Heart right ventricle (tissue), 16 donors: ENCODE results near the gene CYP26A1. TPM values are rescaled to one million over a fixed set of nuclear protein-coding genes. Genes with fewer than 3 reads are reported as not detected.

Experiments used
- ATAC-seq, 8 donors: fragments of 200-7000 bp; cut with Tn5 transposase; one replicate each; pipeline ENCODE4 v1.9.1; 2020; ENCODE audit warnings: mild to moderate bottlenecking in 8 of 8, moderate library complexity in 8 of 8, moderate number of reproducible peaks in 1 of 8
- DNase-seq, 2 donors: peaks; one replicate each; pipeline ENCODE4 v3.0.0-alpha.2; 2020
- H3K27ac ChIP-seq, 10 donors: fragments of 200-600 bp; sonication (generic) in 2 of 10; one replicate each; pipeline versions ENCODE4 v1.5.0 to v1.8.0; 2020 to 2022; ENCODE audit warnings: mild to moderate bottlenecking in 3 of 10
- H3K27me3 ChIP-seq, 7 donors: fragments of 200-600 bp; one replicate each; pipeline ENCODE4 v1.8.0; 2021 to 2022; ENCODE audit warnings: mild to moderate bottlenecking in 2 of 7
- H3K36me3 ChIP-seq, 9 donors: fragments of 200-600 bp; sonication (generic) in 1 of 9; one replicate each; pipeline versions ENCODE4 v1.5.0 to v1.8.0; 2020 to 2022; ENCODE audit warnings: mild to moderate bottlenecking in 2 of 9
- H3K4me1 ChIP-seq, 9 donors: fragments of 200-600 bp; sonication (generic) in 1 of 9; one replicate each; pipeline versions ENCODE4 v1.5.0 to v1.8.0; 2020 to 2022; ENCODE audit warnings: mild to moderate bottlenecking in 4 of 9
- H3K4me3 ChIP-seq, 10 donors: fragments of 200-600 bp; sonication (generic) in 2 of 10; one replicate each; pipeline versions ENCODE4 v1.5.0 to v1.8.0; 2020 to 2022; ENCODE audit warnings: mild to moderate bottlenecking in 7 of 10, moderate library complexity in 2 of 10
- H3K9me3 ChIP-seq, 11 donors: fragments of 200-600 bp in 10 of 11; sonication (generic) in 2 of 11; one replicate each; pipeline versions ENCODE4 v1.5.0 to v1.8.0; 2013 to 2022; ENCODE audit warnings: mild to moderate bottlenecking in 2 of 11, control low read depth in 1 of 11, moderate library complexity in 1 of 11
- WGBS, 2 donors: extraction: QIAGEN DNeasy Blood & Tissue Kit; methylation state at CpG; one replicate each; pipeline ENCODE4 v1.1.7; 2013; ENCODE audit warnings: inconsistent platforms in 1 of 2; 5-methylcytosine and 5-hydroxymethylcytosine counted together
- intact Hi-C, 10 donors: fragments of 100-400 bp; cut with DNase I; formaldehyde crosslinking; loops; one replicate each; pipeline versions ENCODE4 v1.11.1 to v1.14.2; 2022
- polyA plus RNA-seq, 2 donors: library from polyadenylated mRNA; stranded (reverse); fragments of 200-250 nt; gene quantifications; one replicate each; pipeline ENCODE4 v1.2.3, GENCODE V29; 2013
- total RNA-seq, 10 donors: library from RNA; stranded (reverse); fragmentation: NEBNext Ultra II Directional in 3 of 10; extraction: Animal tissue kit (Norgen Biotek cat#: 25700) in 3 of 10; gene quantifications; one replicate each; pipeline versions ENCODE4 v1.2.1 to v1.2.4, GENCODE V29; 2021 to 2023
- TF ChIP-seq, protein P1 (sequence below), 9 donors: fragments of 200-600 bp; sonication (generic) in 2 of 9; IDR thresholded peaks; one replicate each; pipeline versions ENCODE4 v1.5.0 to v1.8.0; 2021 to 2022; ENCODE audit warnings: antibody characterized with exemption in 9 of 9, mild to moderate bottlenecking in 5 of 9, moderate library complexity in 1 of 9
- donor health status: Arrhythmogenic right ventricular cardiomyopathy.
- donor health status: ischemic (EF 13 %, LVEDD 7.1; RV severe dilation, severe dysfunction).
- donor health status: healthy with polysubstance abuse.
- donor health status: DM: no; HTN: yes; CAD: no.
- donor health status: DM: no; HTN: no; CAD: no.
- donor health status: ischemic (EF 25% LVEDD 6.9; RV normal size, moderate dysfunction).
- donor health status: ischemic (EF 25% LVEDD 5.7; RV mildly dilated, moderate dysfunction).
- donor health status: healthy.
- donor health status: DM: yes; HTN: yes; CAD: no.
- donor health status: Ischemic cardiomyopathy.
- donor health status: ischemic (EF 35%, LVEDD 5.7; RV mildly dilated, moderate dysfunction).
- donor health status: nonischemic (EF 11% LVEDD 7.7; RV severe dilation, severe dysfunction).
- donor health status: DM: yes; HTN: yes; CAD: no.
- donor health status: PGD.
- donor health status: ischemic (EF 29% LVEDD 5.4; RV normal size, mild dysfunction).
- donor health status: nonischemic (EF 23%, LVEDD 6.1; RV moderate dilation, normal function).

The CYP26A1 gene
- total and polyA plus RNA-seq, 12 donors, result not detected

DNA sequence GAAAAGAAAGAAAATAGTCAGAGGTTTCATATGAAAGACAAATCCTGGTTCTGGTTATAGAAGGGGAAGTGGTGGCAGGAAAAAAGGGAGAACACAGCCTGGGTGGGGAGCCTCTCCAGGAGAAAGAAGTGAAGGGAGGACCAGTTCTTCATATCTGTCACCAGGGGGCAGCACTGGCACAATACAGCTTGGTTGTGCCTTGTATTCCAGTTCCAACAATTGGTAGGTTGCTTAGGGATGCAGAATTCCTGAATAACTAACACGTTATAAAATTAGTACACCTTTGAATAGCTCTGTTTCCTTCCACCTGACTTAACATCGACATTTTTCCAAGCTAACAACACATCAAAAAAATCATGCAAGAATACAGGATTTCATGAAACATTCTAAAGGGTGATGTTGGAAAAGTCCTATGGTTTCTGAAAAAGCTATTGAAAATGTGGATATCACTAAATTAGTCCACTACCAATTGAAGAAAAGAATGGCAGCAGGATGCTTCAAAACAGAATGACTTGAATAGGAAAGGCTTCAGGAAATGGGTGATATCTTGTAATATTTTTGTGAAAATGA, 52.9 kb downstream of the CYP26A1 start:
- 88 to 94% methylated on average over 2 of the region's 2 CpGs for WGBS, 2 donors
- intact Hi-C loops, result no loop called here
- no peaks in the 10 kb centered on the region for H3K4me1 ChIP-seq

More for the DNA sequence above, 52.9 kb downstream of the CYP26A1 start:
- Histone ChIP-seq H3K4me3 (no peak overlapping the region), H3K36me3 (no peaks in the 10 kb centered on the region), H3K9me3 (peaks cover 0 to 28% (median 13%) of the 10 kb centered on the region in 11 donors), H3K27ac (no peak overlapping the region), H3K27me3 (no peaks in the 10 kb centered on the region)
- no peak for ATAC-seq
- TF ChIP-seq, protein P1, sequence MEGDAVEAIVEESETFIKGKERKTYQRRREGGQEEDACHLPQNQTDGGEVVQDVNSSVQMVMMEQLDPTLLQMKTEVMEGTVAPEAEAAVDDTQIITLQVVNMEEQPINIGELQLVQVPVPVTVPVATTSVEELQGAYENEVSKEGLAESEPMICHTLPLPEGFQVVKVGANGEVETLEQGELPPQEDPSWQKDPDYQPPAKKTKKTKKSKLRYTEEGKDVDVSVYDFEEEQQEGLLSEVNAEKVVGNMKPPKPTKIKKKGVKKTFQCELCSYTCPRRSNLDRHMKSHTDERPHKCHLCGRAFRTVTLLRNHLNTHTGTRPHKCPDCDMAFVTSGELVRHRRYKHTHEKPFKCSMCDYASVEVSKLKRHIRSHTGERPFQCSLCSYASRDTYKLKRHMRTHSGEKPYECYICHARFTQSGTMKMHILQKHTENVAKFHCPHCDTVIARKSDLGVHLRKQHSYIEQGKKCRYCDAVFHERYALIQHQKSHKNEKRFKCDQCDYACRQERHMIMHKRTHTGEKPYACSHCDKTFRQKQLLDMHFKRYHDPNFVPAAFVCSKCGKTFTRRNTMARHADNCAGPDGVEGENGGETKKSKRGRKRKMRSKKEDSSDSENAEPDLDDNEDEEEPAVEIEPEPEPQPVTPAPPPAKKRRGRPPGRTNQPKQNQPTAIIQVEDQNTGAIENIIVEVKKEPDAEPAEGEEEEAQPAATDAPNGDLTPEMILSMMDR (IDR thresholded peaks at IDR 0.05), result peak in 3 of 9 donors; percentile 14 to 28 (median 23)
- no peak for DNase-seq

Other genes with a start within 250 kb of the CYP26A1 start
- 10 to 100 TPM in 2 of 10 donors, 1 to 10 TPM in 8; 8.7 to 11.7 (median 9.5) TPM for gene EXOC6, start 225.4 kb upstream of the CYP26A1 start, total RNA-seq
- 1 to 10 TPM; 3.3 to 8.0 TPM for gene EXOC6, start 225.4 kb upstream of the CYP26A1 start, polyA plus RNA-seq
- gene CYP26C1, start 13.1 kb upstream of the CYP26A1 start, total RNA-seq, result under 1 TPM in 2 of 10 donors, not detected in 8; 0.08 to 0.15 TPM
- not detected for gene CYP26C1, start 13.1 kb upstream of the CYP26A1 start, polyA plus RNA-seq